Limb (tissue), 2 donors: ENCODE data around the gene NDUFB1.

ENCODE experiments used
- DNase-seq, 2 donors: peaks; one replicate each; pipeline ENCODE4 v3.0.0-alpha.2; 2016; ENCODE audit errors: extremely low spot score in 2 of 2

The NDUFB1 gene

DNA sequence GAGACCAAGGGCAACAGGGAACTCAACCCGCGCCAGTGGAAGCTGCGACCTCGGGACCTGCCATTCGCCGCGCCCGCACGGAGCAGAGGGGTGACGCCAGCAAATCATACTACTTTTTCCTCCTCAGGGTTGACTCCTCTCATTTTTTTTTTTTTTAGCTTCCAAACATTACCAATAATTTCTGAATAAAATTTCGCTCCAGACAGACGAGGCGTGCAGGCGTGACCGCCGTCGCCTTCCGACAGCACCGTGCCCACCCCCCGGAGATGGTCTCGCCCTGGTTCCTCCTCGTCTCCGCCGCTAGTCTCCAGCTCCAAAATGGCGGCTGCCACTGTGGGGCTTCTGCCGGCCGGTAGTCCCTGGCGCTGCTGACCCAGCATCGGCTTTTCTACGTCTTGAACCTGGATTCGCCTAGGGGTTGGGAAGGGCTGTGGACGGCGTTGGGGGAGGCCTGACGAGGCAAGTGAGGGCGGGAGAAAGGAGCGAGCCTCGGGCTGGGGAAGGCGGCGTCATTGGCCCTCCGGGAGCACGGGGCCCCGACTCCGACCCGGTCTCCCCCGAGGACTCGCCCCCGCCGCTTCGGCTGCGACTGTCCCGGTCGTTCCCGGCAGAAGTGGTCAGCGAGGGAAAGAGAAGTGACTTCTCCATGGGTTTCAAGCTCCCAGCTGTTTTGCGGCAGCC lies at the start of gene NDUFB1, which contains the start of gene CPSF2:
TSS of gene NDUFB1 (minus strand) at position 37 of the 681 bp plus-strand sequence. CDS start 4,069 bp downstream, outside the sequence.
TSS of gene CPSF2 (plus strand) at position 300 of the 681 bp plus-strand sequence. CDS start 9,016 bp downstream, outside the sequence.
- peak; percentile 88 to 92 for DNase-seq

DNA sequence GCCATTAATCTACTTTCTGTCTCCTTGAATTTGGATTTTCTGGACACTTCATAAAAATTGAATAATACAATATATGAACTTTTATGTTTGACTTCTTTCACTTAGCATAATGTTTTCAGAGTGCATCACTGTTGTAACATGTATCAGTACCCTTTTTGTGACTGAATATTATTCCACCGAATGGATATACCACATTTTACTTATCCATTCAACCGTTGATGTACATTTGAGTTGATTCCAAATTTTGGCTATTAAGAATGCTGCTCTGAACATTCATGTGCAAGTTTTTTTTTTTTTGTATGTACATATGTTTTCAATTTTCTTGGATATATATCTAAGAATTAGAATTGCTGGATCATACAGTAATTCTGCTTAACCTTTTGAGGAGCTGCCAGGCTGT lies 43.5 kb upstream of the NDUFB1 start:
- DNase-seq, result no peak

DNA sequence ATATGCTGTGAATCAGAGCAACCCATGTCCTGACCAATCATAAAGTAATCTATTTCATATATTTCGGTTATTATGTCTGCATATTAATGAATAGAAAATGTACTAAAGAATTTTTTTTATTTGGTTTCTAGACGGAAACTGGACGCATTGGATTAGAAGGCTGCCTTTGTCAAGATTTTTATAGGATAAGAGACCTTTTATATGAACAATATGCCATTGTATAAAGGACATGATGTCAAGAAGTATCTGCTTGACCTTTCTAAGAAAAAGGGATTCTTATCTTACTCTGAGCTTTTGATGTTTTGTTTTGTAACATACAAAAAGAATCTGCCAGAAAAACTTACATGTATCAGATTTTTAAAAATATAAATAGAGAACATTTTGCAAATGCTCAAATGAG lies 40.0 kb upstream of the NDUFB1 start:
- no peak for DNase-seq

DNA sequence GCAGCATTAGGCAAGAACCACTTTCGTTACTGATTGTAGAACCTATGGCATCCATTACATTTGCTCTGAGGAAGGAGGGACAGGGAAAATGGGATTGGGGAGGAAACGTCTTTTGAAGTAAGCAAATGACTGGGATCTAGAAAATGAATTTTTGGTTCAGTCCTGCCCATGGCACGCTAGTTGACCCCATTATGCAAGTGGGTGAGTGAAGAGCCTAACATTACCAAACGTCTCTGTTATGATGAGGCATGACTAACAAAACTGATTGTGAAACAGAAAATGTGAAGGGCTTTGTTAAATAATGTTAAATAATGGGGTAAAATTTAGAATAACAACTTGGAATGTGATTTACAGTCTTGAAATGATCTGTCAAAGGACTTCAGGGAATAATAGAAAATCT lies 39.1 kb upstream of the NDUFB1 start:
- DNase-seq, result no peak

DNA sequence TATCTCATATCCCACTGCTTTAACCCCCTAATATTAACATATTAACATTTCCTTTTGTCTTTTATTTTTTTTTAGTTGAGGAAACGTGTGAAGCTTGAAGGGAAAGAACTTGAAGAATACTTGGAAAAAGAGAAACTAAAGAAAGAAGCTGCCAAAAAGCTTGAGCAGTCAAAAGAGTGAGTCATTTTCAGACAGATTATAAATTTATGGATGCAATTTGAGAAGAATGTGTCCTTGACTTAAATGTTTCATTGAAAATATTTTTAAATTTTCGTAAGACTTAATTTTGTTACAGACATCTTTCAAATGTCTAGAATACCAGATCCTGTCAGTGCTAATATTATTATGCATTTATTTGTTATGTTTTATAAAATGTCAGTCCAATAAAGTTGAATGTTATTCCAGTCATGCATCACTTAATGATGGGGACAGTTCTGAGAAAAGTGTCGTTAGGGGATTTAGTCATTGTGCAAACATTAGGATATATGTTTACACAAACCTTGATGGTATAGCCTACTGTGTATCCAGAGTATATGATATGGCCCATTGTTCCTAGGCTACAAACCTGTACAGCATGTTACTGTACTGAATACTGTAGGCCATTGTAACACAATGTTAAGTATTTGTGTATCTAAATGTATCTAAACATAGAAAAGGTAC lies 32.9 kb upstream of the NDUFB1 start:
- no peak for DNase-seq

DNA sequence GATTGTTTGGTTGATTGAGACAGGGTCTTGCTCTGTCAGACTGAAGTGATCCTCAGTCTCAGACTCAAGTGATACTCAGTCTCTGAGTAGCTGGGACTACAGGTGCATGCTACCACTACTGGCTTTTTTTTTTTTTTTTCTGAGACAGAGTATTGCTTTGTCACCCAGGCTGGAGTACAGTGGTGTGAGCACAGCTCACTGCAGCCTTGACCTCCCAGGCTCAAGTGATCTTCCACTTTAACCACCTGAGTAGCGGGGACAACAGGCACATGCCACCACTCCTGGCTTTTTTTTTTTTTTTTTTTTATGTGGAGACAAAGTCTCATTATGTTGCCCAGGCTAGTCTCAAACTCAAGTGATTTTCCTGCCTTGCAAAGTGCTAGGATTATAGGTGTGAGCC lies 32.1 kb upstream of the NDUFB1 start:
- no peak for DNase-seq

DNA sequence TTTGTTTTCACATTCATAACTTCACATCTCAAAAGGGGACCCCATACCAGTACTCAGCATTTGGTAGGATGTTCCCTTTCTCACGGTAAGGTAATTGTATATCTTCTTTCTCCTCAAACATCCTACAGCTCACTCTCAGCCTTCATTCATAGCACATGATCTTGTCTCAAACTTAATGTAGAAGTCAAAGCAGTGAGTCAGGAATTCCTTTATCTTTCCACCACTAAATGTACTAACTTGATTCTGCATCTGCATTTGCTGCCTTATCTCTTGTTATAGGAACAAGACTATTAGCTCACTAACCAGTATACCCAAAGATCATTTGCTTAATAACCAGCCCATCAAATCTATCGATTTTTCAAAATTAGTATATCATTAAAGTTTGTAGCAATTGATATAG lies 23.2 kb upstream of the NDUFB1 start:
- no peak for DNase-seq

DNA sequence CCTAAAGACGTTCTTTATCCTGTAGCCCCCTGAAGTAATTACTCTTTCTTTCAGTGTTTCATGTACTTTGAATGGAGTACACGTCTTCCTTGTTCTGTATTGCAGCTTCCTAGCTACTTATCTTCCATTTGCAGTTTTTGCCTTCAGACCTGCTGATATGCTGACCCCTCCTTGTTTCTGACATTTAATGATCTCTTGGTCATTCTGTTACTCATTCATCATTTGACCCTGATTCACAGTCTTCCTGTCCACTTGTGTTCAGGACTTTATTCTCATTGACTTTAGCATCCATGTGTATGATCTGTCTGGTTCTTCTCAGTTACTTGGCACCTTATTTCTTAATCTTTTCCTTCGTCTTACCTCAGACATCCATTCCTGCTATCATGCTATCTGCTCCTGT lies 22.5 kb upstream of the NDUFB1 start:
- no peak for DNase-seq

DNA sequence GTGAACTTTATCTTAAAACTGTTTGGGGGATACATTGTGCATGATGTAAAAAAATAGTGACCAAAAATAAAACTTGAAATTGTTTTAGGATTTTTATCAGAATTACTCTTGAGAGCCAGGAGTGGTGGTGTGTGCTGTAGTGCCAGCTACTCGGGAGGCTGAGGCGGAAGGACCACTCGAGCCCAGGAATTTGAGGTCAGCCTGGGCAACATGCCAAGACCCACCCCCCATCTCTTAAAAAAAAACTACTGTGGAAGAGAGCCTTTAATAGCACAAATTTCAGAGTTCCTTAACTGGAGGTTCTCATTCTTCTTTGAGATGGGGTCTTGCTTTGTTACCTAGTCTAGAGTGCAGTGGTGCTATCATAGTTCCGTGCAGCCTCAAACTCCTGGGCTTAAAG lies 21.8 kb upstream of the NDUFB1 start:
- DNase-seq, result no peak

DNA sequence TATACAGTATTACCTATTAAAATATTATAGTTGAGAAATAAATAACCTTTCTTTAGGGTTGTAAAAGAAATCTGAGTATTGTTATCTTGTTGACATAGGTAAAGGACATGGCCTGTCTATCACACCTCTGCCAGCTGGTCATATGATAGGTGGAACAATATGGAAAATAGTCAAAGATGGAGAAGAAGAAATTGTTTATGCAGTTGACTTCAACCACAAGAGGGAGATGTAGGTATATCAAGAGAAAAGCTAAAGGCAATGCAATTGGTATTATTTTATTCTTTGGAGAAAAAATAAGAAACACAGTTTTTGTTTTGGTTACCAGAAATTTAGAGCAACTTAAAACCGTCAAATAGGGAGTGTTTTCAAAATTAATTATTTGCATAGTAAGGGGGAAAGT lies 13.8 kb upstream of the NDUFB1 start:
- DNase-seq, result peak in 1 of 2 donors; percentile 65

DNA sequence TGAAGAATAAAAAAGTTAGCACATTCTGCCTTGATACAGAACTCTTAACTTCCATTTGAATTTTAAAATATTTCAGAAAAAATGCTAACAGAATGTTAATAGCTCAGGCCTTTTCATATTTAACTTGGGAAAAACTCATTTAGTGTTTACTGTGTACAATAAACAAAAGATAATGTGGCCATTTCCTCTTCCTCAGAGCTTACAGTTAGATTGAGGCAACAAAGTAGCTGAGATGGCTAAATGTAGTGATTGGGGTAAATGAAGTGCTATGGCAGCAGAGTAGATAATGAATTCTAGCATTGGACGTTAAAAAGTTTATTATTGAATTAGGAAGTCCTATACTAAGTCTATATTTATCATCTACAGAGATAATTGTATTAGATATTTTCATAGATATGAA lies 12.9 kb upstream of the NDUFB1 start:
- DNase-seq, result no peak

DNA sequence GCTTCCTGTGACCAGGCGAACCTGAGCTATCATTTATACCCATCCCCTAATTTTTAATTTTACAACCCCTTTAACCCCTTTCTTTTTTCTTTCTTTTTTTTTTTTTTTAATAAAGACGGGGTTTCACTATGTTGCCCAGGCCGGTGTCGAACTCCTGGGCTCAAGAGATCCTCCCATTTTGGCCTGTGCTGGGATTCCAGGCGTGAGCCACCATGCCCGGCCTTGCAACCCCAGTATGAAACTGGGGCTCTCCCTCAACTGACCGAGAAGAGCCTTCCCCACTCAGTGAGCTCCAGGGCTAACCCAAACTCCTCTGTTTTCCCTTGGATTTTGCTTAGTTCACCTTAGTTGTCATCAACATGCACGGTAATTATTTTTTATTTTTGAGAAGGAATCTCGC lies 1.3 kb upstream of the NDUFB1 start:
- DNase-seq, result no peak

DNA sequence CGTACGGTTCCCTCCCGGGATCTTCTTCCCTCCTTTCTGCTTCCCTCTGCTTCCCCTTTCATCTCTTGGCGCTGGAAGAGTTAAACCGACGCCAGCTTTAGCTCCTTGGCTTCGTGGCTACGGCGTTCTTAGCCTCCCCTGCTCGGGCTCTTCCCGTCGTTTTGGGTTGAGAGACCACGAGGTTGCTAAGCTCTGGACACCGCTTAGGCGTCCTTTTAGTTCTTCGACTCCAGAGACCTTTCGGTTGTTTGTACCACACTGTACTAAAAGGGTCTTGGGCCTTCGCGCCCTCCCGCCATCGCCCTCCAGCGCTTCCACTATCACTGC lies 808 bp upstream of the NDUFB1 start:
- DNase-seq, result peak in 1 of 2 donors; percentile 63

DNA sequence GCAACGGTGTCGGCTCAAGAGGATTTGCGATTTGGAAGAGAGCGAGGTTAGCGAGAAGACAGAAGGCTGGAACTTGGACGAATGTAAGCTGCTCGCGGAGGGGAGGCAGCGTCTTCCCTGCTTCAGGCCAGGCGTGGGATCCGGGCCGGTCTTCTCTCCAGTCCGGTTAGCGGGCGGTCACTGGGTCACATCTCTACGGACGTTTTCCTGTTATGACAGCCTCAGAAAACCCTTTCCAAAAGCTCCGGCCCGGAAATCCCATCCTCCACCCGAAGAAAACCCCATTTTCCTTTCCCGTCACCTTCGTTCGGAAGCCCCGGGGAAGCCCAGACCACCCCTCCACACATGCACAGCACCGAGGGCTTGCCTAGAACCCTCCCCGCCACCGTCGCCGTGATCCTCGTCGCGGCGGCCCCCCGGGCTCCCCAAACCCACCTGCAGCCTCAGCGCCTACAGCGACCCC lies 268 bp downstream of the NDUFB1 start:
- peak; percentile 13 to 89 for DNase-seq

DNA sequence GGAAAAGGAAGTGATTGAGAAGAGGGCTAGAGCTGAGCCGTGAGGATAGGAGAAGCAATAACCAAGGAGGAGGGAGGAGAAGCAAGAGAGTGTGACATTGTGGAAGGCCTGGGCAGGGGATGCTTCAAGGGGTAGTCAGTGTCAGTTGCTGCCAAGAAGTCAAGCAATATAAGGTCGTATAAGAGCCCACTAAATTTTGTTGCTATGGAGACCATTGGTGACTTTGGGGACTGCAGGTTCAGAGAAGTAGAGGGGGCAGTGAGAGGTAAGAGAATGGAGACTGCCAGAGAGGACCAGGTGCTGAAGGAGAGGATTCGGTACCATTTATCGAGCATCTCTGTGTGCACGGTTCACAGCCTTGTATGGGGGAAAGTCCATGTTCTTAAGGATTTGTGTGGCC lies 12.0 kb downstream of the NDUFB1 start:
- DNase-seq, result no peak

DNA sequence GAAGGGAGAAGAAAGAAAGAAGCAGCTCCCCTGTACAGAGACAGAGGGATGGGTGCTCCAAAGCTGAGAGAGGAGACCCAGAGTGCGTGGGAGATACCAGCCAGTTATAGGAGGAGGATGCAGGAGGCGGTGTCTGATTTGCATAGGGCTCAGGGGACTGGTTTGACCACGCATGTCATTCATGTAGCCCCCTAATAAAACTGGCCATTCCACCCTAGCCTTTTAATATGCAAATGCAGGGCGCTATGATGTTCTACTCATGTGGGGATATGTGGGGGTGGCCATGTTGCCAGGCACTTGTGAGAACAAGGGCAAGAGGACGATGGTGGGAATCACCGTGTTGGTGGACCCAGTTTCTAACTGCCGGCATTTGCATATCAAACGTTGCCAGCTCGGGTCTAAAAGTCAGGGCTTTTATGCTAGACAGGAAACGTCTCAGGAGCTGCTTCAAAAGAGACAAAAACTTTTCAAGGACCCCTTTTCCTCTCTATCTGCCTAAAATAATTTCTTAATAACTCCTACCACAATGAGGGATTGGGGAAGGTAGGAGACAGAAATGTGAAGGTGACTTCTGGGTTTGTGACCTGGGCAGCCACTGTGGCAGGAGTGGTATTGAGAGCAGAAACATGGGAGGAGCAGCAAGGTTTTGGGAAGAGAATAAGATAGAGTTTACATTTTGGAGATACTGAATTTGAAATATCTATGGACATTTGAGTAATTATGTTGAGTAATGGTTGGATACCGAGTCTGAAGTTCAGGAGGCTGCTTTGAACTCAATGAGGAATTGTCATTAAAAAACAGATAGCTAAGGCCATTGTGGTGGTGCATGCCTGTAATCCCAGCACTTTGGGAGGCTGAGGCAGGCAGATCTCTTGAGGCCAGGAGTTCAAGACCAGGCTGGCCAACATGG lies 12.9 kb downstream of the NDUFB1 start:
- DNase-seq, result no peak

DNA sequence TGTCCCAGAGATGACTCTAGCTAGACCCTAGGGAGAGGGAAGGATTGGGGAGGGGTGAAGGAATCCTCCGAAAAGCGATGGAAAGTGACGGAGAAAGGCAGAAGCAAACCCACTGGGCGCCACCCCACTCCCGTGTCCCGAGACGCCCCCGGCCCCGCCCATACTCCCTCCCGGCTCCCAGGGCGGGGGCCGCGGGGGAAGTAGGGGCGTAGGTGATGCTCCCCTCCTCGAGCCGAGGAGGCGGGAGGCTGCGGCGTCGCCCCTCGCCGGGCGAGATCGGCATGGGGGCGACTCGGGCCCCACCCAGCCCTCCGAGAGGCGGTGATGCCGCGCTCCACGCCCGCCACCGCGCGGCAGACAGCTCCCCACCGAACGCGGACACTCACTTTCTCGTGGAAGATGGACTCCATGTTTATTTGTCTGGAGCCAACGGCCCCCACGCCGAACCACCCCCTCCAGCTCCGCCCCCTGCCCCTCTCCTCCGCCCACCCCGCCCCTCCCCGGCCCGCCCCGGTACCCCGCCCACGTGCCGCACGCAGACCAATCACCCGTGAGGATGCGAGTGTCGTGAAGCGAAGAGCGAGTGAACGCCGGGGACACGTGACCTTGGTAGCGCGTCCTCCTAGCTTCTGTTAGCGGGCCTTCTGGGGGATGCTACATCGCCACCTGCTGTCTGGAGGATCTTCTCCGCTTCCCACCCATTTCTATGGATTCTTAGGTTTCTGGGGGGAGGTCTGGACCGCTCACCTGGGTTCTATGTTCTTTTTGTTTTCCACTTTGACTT lies 15.2 kb downstream of the NDUFB1 start, which contains the start of gene ATXN3:
TSS of gene ATXN3 (minus strand) at position 440 of the 784 bp plus-strand sequence. CDS start at position 410, 30 bp downstream.
- DNase-seq, result peak; percentile 96 to 98

DNA sequence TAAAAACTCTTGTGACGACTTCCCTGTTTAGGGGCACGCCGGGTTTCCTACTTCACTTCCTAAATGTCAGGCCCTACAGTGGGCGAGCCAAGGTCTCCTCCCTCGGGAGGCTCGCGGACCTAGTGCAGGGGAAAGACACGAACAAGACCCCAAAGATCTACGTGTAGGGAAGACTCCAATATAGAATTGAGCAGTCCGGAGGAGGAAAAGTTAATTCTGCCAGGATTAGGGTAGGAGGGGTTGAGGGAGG lies 15.7 kb downstream of the NDUFB1 start:
- DNase-seq, result no peak

DNA sequence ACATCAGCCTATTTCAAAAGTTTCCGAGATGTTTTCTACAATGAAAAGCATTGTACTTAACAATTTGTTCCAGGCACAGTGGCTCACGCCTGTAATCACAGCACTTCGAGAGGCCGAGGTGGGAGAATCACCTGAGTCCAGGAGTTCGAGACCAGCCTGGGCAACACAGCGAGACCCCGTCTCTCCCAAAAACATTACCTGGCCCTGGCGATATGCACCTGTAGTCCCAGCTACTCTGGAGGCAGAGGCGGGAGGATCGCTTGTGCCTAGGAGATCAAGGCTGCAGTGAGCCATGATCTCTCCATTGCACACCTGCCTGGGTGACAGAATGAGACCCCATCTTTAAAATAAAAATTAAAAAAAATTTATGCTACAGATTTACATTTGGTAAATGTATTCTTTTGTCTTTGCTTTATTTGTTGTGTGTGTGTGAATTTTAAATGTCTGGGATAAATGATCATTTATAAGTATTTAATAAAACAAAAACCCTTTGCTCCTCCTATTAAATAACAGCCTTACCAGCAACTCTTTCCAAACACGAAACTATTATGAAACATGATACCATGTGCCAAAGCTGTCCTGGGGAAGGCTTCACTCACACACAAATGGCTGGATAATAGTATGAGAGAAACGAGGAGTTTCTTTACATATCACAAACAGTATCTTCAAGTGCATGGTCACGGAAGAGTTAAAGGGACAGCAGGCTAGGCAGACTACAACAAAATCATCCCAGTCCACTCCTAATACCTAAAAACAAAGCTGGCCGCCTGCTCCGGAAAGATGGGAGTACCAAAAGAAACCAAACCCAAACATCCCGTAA lies 16.2 kb downstream of the NDUFB1 start:
- DNase-seq, result no peak

DNA sequence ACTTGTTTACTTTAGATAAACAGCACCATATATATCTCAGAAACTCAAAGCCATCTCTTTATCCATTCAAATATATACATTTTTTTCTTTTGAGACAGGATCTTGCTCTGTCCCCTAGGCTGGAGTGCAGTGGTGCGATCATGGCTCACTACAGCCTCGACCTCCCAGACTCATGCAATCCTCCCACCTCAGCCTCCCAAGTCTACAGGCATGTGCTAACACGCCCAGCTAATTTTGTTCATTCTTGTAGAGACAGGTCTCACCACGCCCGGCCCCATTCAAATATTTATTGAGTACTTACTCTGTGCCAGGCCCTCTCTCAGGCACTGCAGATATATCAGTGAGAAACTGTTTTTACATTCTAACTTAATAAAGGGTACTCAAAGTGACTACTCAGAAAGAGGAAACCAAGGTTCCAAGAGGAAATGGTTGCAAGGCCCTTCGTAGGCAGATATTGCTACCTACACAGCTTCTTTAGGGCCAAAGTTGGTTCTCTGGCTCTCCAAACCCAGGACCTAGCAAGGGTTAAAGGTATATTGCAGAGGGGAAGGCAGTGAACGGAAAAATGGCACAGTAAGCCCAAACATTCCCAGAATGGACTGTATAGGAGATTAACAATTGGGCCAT lies 18.0 kb downstream of the NDUFB1 start:
- DNase-seq, result no peak
